ENCODE measurements around the gene CC2D1B. TPM values are rescaled to one million over a fixed set of nuclear protein-coding genes. Genes with fewer than 3 reads are reported as not detected.

The CC2D1B gene
- polyA plus RNA-seq, 3 donors, result 1.7 to 17.5 (median 2.4) TPM

DNA sequence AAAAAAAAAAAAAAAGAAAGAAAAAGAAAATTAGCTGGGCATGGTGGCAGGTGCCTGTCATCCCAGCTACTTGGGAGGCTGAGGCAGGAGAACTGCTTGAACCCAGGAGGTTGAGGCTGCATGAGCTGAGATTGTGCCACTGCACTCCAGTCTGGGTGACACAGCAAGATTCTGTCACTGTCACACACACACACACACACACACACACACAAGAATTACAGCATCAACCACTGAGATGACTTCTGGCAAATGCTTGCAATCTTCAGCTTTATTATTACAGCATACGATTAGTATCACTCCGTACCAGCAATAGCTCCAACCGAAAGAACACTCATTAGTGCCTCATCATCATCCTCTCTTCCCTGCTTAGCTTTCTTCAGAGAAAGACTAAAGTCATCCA, 33.6 kb upstream of the CC2D1B start:
- no peak for DNase-seq
- WGBS (ENCODE audit: insufficient coverage), result 95% methylated on average over 3 of the region's 3 CpGs
- H3K4me1 Mint-ChIP-seq, result peaks cover 7% of the 10 kb centered on the region
- Histone ChIP-seq H3K27ac (ENCODE audit: low read depth in 1 of 2, low read length in 2 of 2) (no peak overlapping the region), H4K20me1 (ENCODE audit: insufficient read depth, low read length) (no peaks in the 10 kb centered on the region), H3K36me3 (replicated peaks in 1 of 2; ENCODE audit: control insufficient read depth in 1 of 2, insufficient read depth in 2 of 2, low read length in 2 of 2) (peaks cover 9 to 54% of the 10 kb centered on the region in 2 donors), H3K4me2 (replicated peaks; ENCODE audit: extremely low read depth, low read length, poor library complexity, severe bottlenecking) (no peak overlapping the region), H2AFZ (ENCODE audit: insufficient read depth, low read depth, low read length, poor library complexity, severe bottlenecking) (no peak overlapping the region), H3K9ac (ENCODE audit: insufficient read depth, low read length, poor library complexity, severe bottlenecking) (no peak overlapping the region), H3K27me3 (ENCODE audit: control insufficient read depth in 2 of 2, insufficient read depth in 2 of 2, low read length in 2 of 2) (no peaks in the 10 kb centered on the region), H3K79me2 (ENCODE audit: insufficient read depth, low read length) (peaks cover 58% of the 10 kb centered on the region), H3K9me3 (replicated peaks in 1 of 2; ENCODE audit: control insufficient read depth in 1 of 2, insufficient read depth in 1 of 2, low read length in 2 of 2) (no peaks in the 10 kb centered on the region), H3K4me1 (ENCODE audit: control insufficient read depth in 1 of 2, insufficient read depth in 2 of 2, low read length in 2 of 2) (peaks cover 7 to 8% of the 10 kb centered on the region in 2 donors), H3K4me3 (replicated peaks in 1 of 3; ENCODE audit: low read depth in 2 of 3, low read length in 3 of 3) (no peak overlapping the region)
- peaks cover 0 to 2% (median 0%) of the 10 kb centered on the region in 7 donors for H3K9me3 Mint-ChIP-seq
- H3K36me3 Mint-ChIP-seq, result peaks cover 36 to 52% of the 10 kb centered on the region in 2 donors
- peaks cover 0 to 1% (median 0%) of the 10 kb centered on the region in 3 donors for H3K27me3 Mint-ChIP-seq (ENCODE audit: low read depth in 3 of 3)
- intact Hi-C loops (cut with micrococcal nuclease), result loop anchor here (5.0 to 10.0 kb wide), 5 partner anchors 155 to 525 kb away; partner anchors contain the start of genes NRDC (in 2 of the 2), BTF3L4 (in 1 of the 2), COA7 (in 1 of the 2) and TUT4 (in 1 of the 2)
- H3K4me3 Mint-ChIP-seq, result no peak overlapping the region
- H3K27ac Mint-ChIP-seq, result no peak overlapping the region
- TF ChIP-seq, protein P1, sequence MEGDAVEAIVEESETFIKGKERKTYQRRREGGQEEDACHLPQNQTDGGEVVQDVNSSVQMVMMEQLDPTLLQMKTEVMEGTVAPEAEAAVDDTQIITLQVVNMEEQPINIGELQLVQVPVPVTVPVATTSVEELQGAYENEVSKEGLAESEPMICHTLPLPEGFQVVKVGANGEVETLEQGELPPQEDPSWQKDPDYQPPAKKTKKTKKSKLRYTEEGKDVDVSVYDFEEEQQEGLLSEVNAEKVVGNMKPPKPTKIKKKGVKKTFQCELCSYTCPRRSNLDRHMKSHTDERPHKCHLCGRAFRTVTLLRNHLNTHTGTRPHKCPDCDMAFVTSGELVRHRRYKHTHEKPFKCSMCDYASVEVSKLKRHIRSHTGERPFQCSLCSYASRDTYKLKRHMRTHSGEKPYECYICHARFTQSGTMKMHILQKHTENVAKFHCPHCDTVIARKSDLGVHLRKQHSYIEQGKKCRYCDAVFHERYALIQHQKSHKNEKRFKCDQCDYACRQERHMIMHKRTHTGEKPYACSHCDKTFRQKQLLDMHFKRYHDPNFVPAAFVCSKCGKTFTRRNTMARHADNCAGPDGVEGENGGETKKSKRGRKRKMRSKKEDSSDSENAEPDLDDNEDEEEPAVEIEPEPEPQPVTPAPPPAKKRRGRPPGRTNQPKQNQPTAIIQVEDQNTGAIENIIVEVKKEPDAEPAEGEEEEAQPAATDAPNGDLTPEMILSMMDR (IDR thresholded peaks at IDR 0.05), result no peak

DNA sequence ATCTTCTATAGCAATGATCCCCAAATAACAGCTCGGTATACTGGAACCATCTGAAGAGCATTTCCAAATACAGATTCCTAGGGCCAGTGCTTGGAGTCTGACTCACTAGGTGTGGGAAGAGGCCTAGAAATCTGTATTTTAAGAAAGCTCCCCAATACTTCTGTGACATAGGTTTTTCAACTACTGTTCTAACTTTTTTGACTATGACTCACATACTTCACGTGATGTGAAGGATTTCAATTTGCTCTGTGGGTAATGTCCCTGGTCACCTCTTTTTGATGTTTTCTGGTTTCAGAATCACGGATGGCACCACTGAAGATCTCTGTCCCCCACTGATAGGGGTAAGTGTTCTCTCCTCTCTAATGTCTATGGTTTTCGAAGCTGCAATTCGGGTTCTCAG, 27.2 kb upstream of the CC2D1B start:
- TF ChIP-seq, protein P1 (IDR thresholded peaks at IDR 0.05), result no peak
- H3K27me3 ChIP-seq (ENCODE audit: control insufficient read depth in 2 of 2, insufficient read depth in 2 of 2, low read length in 2 of 2), result no peaks in the 10 kb centered on the region
- WGBS (ENCODE audit: insufficient coverage), result 100% methylated on average over 2 of the region's 5 CpGs
- H4K20me1 ChIP-seq (ENCODE audit: insufficient read depth, low read length), result no peaks in the 10 kb centered on the region
- H3K27ac Mint-ChIP-seq, result no peak overlapping the region
- H3K79me2 ChIP-seq (ENCODE audit: insufficient read depth, low read length), result peaks cover 21% of the 10 kb centered on the region
- H3K36me3 Mint-ChIP-seq, result peaks cover 45 to 78% of the 10 kb centered on the region in 2 donors
- peaks cover 17 to 71% of the 10 kb centered on the region in 2 donors for H3K36me3 ChIP-seq (replicated peaks in 1 of 2; ENCODE audit: control insufficient read depth in 1 of 2, insufficient read depth in 2 of 2, low read length in 2 of 2)
- no peak overlapping the region for H3K9ac ChIP-seq (ENCODE audit: insufficient read depth, low read length, poor library complexity, severe bottlenecking)
- no peak overlapping the region for H3K27ac ChIP-seq (ENCODE audit: low read depth in 1 of 2, low read length in 2 of 2)
- no peak overlapping the region for H3K4me3 ChIP-seq (replicated peaks in 1 of 3; ENCODE audit: low read depth in 2 of 3, low read length in 3 of 3)
- no peak overlapping the region for H3K4me3 Mint-ChIP-seq
- no peaks in the 10 kb centered on the region for H3K9me3 ChIP-seq (replicated peaks in 1 of 2; ENCODE audit: control insufficient read depth in 1 of 2, insufficient read depth in 1 of 2, low read length in 2 of 2)
- H3K9me3 Mint-ChIP-seq, result peaks cover 0 to 2% (median 0%) of the 10 kb centered on the region in 7 donors
- H3K4me2 ChIP-seq (replicated peaks; ENCODE audit: extremely low read depth, low read length, poor library complexity, severe bottlenecking), result no peak overlapping the region
- H3K4me1 Mint-ChIP-seq, result no peaks in the 10 kb centered on the region
- no peak overlapping the region for H2AFZ ChIP-seq (ENCODE audit: insufficient read depth, low read depth, low read length, poor library complexity, severe bottlenecking)
- DNase-seq, result no peak
- intact Hi-C loops (cut with micrococcal nuclease), result no loop called here
- H3K4me1 ChIP-seq (ENCODE audit: control insufficient read depth in 1 of 2, insufficient read depth in 2 of 2, low read length in 2 of 2), result no peaks in the 10 kb centered on the region
- H3K27me3 Mint-ChIP-seq (ENCODE audit: low read depth in 3 of 3), result no peaks in the 10 kb centered on the region

Measured in CD14-positive monocyte (primary cell).